Forelimb muscle (tissue), 1 donor: Measurements from ENCODE around the gene SULT2B1. TPM values are rescaled to one million over a fixed set of nuclear protein-coding genes. Genes with fewer than 3 reads are reported as not detected.
"Not testable (repeated sequence)": the region's sequence is repeated elsewhere in the genome, so short reads cannot be mapped to it uniquely, and the experiment has no call there.

Source experiments
- DNase-seq: peaks from one replicate; pipeline ENCODE4 v3.0.0-alpha.2; 2013; ENCODE audit warnings: low read depth
- polyA plus RNA-seq: library from polyadenylated mRNA; unstranded; fragments of 120-200 nt; gene quantifications from one replicate; pipeline ENCODE4 v1.2.1, GENCODE V29; 2013; ENCODE audit not compliant: insufficient read length

Gene SULT2B1
- polyA plus RNA-seq, 1 donor: 0.10 TPM

GRCh38 chr19:48558018-48558684 lies 6.2 kb downstream of the SULT2B1 start:
- DNase-seq: no peak

GRCh38 chr19:48560095-48560530 lies 8.1 kb downstream of the SULT2B1 start:
- DNase-seq: no peak

GRCh38 chr19:48561412-48561811 lies 9.4 kb downstream of the SULT2B1 start:
- DNase-seq: no peak

GRCh38 chr19:48565090-48565489 lies 13.1 kb downstream of the SULT2B1 start:
- DNase-seq: no peak

GRCh38 chr19:48568345-48568886 lies 16.4 kb downstream of the SULT2B1 start:
- no peak for DNase-seq

- DNase-seq: peak; percentile 25
These were observed 17.8 kb downstream of the SULT2B1 start for GRCh38 chr19:48569814-48570213.

GRCh38 chr19:48571378-48572162 lies 19.6 kb downstream of the SULT2B1 start:
- no peak for DNase-seq

GRCh38 chr19:48573163-48573505 lies 21.2 kb downstream of the SULT2B1 start:
- DNase-seq: no peak

- no peak for DNase-seq
These were observed 24.1 kb downstream of the SULT2B1 start for GRCh38 chr19:48575931-48576622.

- not testable (repeated sequence) for DNase-seq
These were observed 25.9 kb downstream of the SULT2B1 start for GRCh38 chr19:48577908-48578307.

- DNase-seq: no peak
These were observed 26.9 kb downstream of the SULT2B1 start for GRCh38 chr19:48578891-48579290.

- DNase-seq: no peak
These were observed 30.2 kb downstream of the SULT2B1 start for GRCh38 chr19:48582168-48582567.

- no peak for DNase-seq
These were observed 35.4 kb downstream of the SULT2B1 start for GRCh38 chr19:48587387-48587786.

GRCh38 chr19:48588670-48589401 lies 36.9 kb downstream of the SULT2B1 start:
- DNase-seq: peak; percentile 39

- no peak for DNase-seq
These were observed 39.0 kb downstream of the SULT2B1 start for GRCh38 chr19:48591021-48591420.

- DNase-seq: no peak
These were observed 43.2 kb downstream of the SULT2B1 start for GRCh38 chr19:48595171-48595570.

GRCh38 chr19:48595833-48596232 lies 43.9 kb downstream of the SULT2B1 start:
- no peak for DNase-seq

GRCh38 chr19:48596237-48596636 lies 44.3 kb downstream of the SULT2B1 start:
- DNase-seq: no peak

- no peak for DNase-seq
These were observed 44.9 kb downstream of the SULT2B1 start for GRCh38 chr19:48596679-48597465.

- DNase-seq: no peak
These were observed 47.2 kb downstream of the SULT2B1 start for GRCh38 chr19:48598996-48599700.
